HG03060 (cell line): Measurements from ENCODE around the gene ACOT4.
"Not testable (repeated sequence)": the region's sequence is repeated elsewhere in the genome, so short reads cannot be mapped to it uniquely, and the experiment has no call there.

Source experiments
- ATAC-seq: cut with Tn5 transposase; IDR thresholded peaks from one replicate; pipeline ENCODE4 v1.9.1; 2021; ENCODE audit warnings: low read depth, moderate number of reproducible peaks; ENCODE audit not compliant: unreplicated experiment

ACOT4 gene

DNA sequence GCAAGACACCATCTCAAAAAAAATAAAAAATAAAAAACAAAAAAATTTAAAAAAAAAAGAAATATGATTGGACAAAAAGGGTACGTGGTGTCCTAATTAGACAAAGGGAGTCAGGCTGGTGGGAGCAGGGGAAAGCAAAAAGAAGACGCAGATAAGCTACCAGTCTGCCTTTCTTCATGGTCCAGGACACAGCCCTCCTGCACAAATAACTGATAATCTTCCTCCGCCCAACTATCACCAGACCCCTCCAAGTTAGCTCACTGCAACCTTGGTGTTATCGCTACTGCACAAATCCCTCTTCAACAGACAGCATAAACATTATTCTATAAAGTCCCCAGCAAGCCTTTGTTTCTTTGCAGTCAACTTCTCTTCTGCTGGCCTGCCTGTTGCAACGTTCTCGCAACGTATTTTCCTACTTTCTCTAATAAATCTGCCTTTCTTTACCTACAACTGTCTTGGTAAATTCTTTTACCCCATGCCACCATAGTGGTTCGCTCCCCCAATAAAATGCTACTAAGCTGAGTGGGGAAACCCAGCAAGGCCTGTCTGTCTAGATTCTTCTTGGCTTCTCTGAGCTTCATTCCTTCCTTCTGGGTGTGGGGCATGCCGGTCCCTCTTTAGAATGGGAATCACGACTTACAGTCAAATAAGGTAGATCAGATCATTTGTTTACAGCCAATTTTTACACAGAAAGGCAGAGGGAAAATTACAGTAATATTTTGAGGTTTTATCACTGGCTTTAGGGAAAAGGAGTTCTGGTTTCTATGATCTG lies 38.5 kb downstream of the ACOT4 start:
- ATAC-seq = no peak

DNA sequence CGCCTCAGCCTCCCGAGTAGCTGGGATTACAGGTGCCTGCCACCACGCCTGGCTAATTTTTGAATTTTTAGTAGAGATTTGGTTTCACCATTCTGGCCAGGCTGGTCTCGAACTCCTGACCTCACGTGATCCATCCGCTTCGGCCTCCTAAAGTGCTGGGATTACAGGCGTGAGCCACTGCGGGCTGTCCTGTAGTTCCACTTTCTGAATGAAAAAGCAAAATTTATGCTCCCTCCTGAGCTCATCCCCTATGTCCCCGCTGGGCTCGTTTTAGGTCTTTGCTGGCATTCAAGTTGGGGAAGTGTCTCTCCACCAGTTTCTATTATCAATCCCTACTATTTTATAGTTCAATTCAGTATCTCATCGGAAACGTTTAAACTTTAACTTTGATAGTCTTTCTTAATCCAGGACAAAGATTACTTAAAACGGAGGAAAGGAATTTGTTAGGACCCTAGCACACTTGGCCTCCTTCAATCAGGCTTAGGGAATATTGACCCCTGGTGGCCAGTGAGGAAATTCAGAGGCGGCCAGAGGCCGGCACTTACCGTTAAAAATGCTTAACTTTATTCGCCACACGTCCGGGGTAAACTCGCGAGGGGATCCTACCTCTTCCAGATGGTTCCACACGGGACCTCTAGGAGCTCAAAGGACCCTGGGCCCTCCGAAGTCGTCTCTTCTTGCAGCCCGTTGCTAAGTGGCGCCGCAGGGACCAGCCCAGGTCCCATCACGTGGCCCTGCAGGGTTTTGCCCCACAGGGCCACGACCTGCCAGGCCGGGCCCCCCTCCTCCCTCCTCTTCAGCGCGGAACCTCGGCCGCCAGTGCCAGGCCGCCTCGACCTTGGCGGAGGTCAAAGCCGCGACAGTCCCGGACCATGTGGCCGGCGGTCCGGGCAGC lies 41.7 kb downstream of the ACOT4 start:
- no peak for ATAC-seq

DNA sequence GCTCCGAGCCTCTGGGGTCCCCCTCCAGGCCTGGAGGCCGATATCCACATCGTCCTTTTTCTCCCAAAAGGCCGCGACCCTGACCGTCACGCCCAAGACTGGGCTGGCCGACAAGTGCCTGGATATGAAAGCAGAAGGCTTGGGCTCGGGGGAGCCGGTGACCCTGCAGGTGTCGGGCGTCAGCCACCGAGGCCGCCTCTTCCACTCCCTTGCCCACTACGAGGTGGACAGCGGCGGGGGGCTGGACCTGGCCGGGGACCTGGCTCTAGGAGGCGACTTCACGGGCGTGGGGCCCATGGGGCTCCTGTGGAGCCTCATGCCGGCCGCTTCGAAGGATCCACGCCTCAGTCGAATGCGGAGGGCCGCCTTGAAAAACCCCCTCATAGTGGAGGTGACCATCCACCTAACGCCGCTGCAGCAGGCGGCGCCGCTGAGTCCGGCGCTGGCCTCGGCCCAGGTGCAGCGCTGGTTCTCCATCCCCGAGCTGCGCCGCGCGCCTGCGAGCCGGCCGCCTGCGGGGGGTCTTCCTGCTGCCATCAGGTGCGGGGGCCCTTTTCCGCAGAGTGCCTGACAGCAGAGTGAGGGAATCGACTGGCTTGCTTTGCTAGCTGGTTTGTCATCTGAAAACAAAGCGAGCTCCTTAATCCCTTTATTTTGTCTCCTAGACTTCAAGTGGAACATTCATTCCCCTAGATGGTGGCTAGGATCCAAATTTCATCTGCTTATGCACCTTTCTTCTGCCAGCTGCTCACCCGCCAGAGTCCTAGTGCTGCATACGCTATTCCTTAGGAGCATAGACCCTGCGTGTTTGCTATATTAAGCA lies 42.5 kb downstream of the ACOT4 start:
- no peak for ATAC-seq

DNA sequence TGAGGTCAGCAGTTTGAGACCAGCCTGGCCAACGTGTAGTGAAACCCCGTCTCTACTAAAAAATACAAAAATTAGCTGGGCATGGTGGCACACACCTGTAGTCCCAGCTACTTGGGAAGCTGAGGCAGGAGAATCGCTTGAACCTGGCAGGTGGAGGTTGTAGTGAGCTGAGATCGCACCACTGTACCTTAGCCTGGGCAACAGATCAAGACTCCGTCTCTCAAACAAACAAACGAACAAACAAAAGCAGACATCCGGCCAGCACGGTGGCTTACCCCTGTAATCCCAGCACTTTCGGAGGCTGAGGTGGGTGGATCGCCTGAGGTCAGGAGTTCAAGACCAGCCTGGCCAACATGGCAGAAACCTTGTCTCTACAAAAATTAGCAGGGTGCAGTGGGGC lies 44.7 kb downstream of the ACOT4 start:
- not testable (repeated sequence) for ATAC-seq

DNA sequence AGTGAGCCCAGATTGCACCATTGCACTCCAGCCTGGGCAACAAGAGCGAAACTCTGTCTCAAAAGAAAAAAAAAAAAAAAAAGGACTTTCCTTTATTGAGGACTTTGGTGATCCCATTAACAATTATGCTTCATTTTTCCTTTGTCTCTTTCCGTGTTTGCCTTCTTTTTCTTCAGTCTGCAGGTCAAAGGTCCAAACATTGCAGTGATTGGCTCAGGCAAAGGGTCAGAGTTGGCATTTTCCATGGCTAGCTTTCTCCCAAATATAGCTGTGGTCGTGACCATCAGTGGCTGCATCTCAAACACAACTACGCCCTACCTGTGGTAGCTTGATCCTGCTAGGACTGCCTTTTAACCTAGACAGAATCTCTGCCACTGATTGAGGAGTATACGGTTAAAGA lies 46.2 kb downstream of the ACOT4 start:
- ATAC-seq = no peak

DNA sequence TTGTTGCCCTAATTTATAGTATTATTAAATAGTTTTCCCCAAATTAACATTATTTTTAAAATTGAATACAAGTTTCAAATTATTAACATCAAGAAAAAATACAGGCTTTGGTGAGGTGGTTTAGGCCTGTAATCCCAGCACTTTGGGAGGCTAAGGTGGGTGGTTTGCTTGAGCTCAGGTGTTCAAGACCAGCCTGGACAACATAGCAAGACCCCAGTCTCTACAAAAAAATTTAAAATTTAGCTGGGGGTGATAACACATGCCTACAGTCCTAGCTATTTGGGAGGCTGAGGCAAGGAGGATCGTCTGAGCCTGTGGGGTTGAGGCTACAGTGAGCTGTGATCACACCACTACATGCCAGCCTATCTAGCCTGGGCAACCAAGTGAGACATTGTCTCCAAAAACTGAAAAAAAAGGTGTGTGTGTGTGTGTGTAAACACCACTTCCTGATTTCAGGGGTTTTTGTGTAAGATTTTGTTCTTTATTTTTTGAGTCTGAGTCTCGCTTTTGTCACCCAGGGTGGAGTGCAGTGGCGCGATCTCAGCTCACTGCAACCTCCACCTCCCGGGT lies 49.2 kb downstream of the ACOT4 start:
- no peak for ATAC-seq

DNA sequence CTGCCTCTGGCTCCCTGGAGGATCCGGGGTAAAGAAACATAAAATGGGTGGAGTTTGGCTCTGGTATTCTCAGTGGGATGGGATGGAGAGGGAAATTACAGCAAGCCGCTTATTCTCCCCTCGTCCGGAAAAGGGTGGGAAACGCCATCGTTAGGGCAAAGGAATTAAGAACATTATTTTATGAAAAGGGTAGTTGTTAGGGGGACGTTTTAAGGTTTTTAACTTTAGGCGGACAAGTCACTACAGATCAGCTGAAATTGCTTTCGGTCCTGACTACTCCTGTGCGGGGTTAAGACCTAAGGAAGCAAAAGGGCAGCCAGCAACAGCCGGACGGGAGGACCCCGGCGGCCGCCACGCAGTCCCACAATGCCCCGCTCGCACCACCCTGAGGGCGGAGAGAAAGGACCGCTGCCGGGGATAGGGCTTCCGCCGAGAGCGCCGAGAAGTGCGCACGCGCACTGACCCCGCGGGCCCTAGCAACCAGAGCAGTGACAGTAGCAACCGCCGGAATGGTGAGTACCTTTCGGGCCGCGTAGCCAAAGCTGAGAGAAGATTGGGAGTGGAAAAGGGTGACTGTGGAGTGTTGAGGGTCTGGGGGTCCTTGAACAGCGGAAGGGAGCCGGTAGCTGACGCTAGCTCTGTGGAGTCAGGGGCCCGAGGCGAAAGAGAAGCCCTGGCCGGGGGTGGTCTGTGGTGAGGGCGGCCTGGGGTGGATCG lies 53.0 kb downstream of the ACOT4 start, which contains the start of gene DNAL1:
Gene DNAL1 (plus strand): TSS at position 456 of the 717 bp plus-strand sequence. CDS start 54 bp downstream, at position 510.
- ATAC-seq = peak; percentile 77

DNA sequence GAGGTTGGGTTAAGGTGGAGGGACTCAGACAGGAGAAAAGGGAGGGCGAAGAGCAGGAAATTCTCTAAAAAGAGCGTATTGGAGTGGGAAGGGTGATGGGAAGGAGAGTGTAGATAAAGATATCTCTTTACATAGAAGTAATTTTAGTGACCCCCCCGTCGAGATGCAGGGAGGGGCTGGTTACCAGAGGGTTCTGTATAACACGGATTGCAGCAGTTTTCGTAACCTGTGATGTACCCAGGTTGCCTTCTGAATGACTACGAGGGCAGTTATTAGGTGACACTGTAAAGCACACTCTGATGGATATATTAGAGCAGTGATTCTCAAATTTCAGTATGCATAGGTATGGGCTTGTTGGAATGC lies 53.6 kb downstream of the ACOT4 start:
- ATAC-seq = no peak
